ENCODE data around the gene SLC2A5.
"Not testable (repeated sequence)": the region's sequence is repeated elsewhere in the genome, so short reads cannot be mapped to it uniquely, and the experiment has no call there.

Gene SLC2A5

GRCh38 chr1:9069326-9070100, at the start of gene SLC2A5:
Gene SLC2A5 (minus strand): TSS chr1:9069635. CDS start chr1:9069536, 99 bp downstream.
- DNase-seq: no peak

GRCh38 chr1:9118186-9118585, 48.8 kb upstream of the SLC2A5 start:
- no peak for DNase-seq

GRCh38 chr1:9115351-9116205, 46.1 kb upstream of the SLC2A5 start:
- no peak for DNase-seq

GRCh38 chr1:9112961-9113880, 43.8 kb upstream of the SLC2A5 start:
- no peak for DNase-seq

GRCh38 chr1:9111957-9112356, 42.5 kb upstream of the SLC2A5 start:
- DNase-seq: no peak

GRCh38 chr1:9111357-9111691, 41.9 kb upstream of the SLC2A5 start:
- no peak for DNase-seq

GRCh38 chr1:9110669-9111356, 41.4 kb upstream of the SLC2A5 start:
- DNase-seq: peak; percentile 84

GRCh38 chr1:9108056-9108665, 38.7 kb upstream of the SLC2A5 start:
- DNase-seq: no peak

GRCh38 chr1:9107136-9107535, 37.7 kb upstream of the SLC2A5 start:
- no peak for DNase-seq

GRCh38 chr1:9106286-9106685, 36.9 kb upstream of the SLC2A5 start:
- no peak for DNase-seq

- DNase-seq: no peak
These were observed 36.0 kb upstream of the SLC2A5 start for GRCh38 chr1:9105336-9105867.

- no peak for DNase-seq
These were observed 32.2 kb upstream of the SLC2A5 start for GRCh38 chr1:9101510-9102146.

GRCh38 chr1:9100471-9101043, 31.1 kb upstream of the SLC2A5 start:
- no peak for DNase-seq

- no peak for DNase-seq
These were observed 30.1 kb upstream of the SLC2A5 start for GRCh38 chr1:9099555-9099954.

- DNase-seq: no peak
These were observed 28.7 kb upstream of the SLC2A5 start for GRCh38 chr1:9097947-9098705.

GRCh38 chr1:9095818-9096217, 26.4 kb upstream of the SLC2A5 start:
- DNase-seq: no peak

- not testable (repeated sequence) for DNase-seq
These were observed 24.7 kb upstream of the SLC2A5 start for GRCh38 chr1:9093996-9094595.

- DNase-seq: no peak
These were observed 24.1 kb upstream of the SLC2A5 start for GRCh38 chr1:9093581-9093980.

- DNase-seq: no peak
These were observed 23.7 kb upstream of the SLC2A5 start for GRCh38 chr1:9093091-9093490.

- no peak for DNase-seq
These were observed 19.4 kb upstream of the SLC2A5 start for GRCh38 chr1:9088807-9089206.
